COLO829 (cell line): ENCODE data around the gene DGKH.

Experiments
- DNase-seq: peaks from one replicate; pipeline ENCODE4 v3.0.0; 2012; ENCODE audit warnings: low spot score

DGKH gene

GRCh38 chr13:42279080-42279479 is 230.6 kb downstream of the DGKH start:
- no peak for DNase-seq

DNA sequence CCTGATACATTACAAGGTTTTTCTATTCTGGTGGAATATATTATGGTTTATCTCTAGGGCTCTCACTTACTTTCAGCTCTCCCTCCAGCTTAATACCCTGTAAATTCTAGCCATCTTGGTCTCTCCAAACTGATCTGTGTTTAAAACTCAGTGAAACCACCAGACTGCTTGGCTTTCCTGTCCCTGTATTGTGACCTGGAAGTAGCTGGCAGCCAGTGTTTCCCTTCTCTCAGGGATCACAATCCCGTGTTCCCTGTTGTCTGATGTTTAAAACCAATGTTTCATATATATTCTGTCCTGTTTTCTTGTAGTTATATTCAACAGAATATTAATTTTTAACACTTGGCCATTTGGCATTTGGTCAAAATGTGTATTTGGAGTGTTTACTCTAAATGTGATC is 231.5 kb downstream of the DGKH start:
- DNase-seq = no peak

DNA sequence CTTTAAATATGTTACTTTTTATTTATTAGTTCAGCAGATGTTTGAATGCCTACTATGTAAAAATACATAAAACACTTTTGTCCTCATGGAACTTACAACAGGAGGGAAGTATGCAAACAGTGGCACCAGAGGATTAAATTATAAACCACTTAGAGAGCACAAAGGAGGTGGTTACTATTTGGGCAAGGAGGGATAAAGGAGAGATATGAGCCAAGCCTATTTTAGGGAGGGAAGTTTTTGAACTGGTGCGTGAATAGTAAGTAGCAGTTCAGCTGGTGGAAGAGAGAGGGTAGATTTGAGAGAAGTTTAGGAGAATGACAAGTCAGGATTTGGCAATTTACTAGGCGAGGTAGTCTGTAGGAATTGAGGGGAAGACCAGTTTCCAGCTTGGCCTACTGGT is 232.1 kb downstream of the DGKH start:
- DNase-seq = no peak

DNA sequence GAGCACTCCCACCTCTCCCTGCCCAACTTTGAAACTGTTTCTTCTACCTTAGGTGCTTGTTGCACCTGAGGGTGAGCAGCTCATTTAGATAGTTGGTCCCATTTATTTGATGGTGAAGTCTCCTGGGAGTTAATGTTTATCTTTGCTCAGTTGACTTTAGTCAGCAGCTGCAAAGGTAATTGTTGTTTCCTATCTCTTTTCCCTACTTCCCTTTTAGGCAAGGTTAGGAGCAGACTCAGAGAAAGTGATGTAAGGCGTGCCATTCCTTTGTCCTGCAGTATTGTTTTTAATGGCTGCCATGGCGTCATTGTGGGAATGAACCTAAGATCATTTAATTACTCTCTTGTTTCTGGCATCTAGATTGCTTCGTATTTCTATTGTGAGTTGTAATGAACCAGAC is 235.1 kb downstream of the DGKH start:
- no peak for DNase-seq

- no peak for DNase-seq
These were observed 235.6 kb downstream of the DGKH start for GRCh38 chr13:42284068-42284467.
